ACC112 (cell line): ENCODE measurements around the gene MED31.

Experiments used
- H2AFZ ChIP-seq: fragments of 200-600 bp; sonication (generic); one replicate; pipeline ENCODE4 v1.6.0; 2017; ENCODE audit warnings: antibody characterized with exemption, low read length; ENCODE audit not compliant: unreplicated experiment
- H3K27ac ChIP-seq: fragments of 200-600 bp; sonication (generic); 2 replicates; pipeline ENCODE4 v1.5.1; 2014; ENCODE audit warnings: low read depth, mild to moderate bottlenecking, antibody characterized with exemption, low read length, moderate library complexity
- H3K27me3 ChIP-seq: fragments of 200-600 bp; sonication (generic); 2 replicates; pipeline ENCODE4 v1.6.1; 2014; ENCODE audit warnings: mild to moderate bottlenecking, antibody characterized with exemption, low read length, moderate library complexity, mixed read lengths; ENCODE audit not compliant: insufficient read depth
- H3K36me3 ChIP-seq: fragments of 200-600 bp; sonication (generic); 2 replicates; pipeline ENCODE4 v1.6.1; 2016; ENCODE audit warnings: mild to moderate bottlenecking, antibody characterized with exemption, low read length, moderate library complexity, mixed read lengths; ENCODE audit not compliant: insufficient read depth
- H3K4me1 ChIP-seq: fragments of 200-600 bp; sonication (generic); one replicate; pipeline ENCODE4 v1.6.1; 2016; ENCODE audit warnings: low read length, mixed read lengths; ENCODE audit not compliant: insufficient read depth, unreplicated experiment, control insufficient read depth
- H3K4me3 ChIP-seq: fragments of 200-600 bp; sonication (generic); 2 replicates; pipeline ENCODE4 v1.5.1; 2014; ENCODE audit warnings: mild to moderate bottlenecking, low read depth, low read length
- H3K79me2 ChIP-seq: fragments of 200-600 bp; sonication (generic); one replicate; pipeline ENCODE4 v1.6.0; 2016; ENCODE audit warnings: low read length; ENCODE audit not compliant: control insufficient read depth, unreplicated experiment, insufficient read depth

Gene MED31

GRCh38 chr17:6677158-6677831 is 25.9 kb upstream of the MED31 start:
- no peak overlapping the region for H2AFZ ChIP-seq
- no peaks in the 10 kb centered on the region for H3K36me3 ChIP-seq
- peaks cover 52% of the 10 kb centered on the region for H3K27me3 ChIP-seq
- H3K27ac ChIP-seq, result no peak overlapping the region
- H3K4me1 ChIP-seq, result no peaks in the 10 kb centered on the region
- H3K79me2 ChIP-seq, result no peaks in the 10 kb centered on the region
- no peak overlapping the region for H3K4me3 ChIP-seq

GRCh38 chr17:6676802-6677157 is 25.4 kb upstream of the MED31 start:
- no peaks in the 10 kb centered on the region for H3K4me1 ChIP-seq
- H3K79me2 ChIP-seq, result no peaks in the 10 kb centered on the region
- H3K4me3 ChIP-seq, result no peak overlapping the region
- H3K36me3 ChIP-seq, result no peaks in the 10 kb centered on the region
- peaks cover 47% of the 10 kb centered on the region for H3K27me3 ChIP-seq
- H3K27ac ChIP-seq, result no peak overlapping the region
- no peak overlapping the region for H2AFZ ChIP-seq

- Histone ChIP-seq H3K4me1 (no peaks in the 10 kb centered on the region), H3K4me3 (no peak overlapping the region), H3K79me2 (no peaks in the 10 kb centered on the region), H3K27me3 (peaks cover 43% of the 10 kb centered on the region), H2AFZ (no peak overlapping the region), H3K36me3 (no peaks in the 10 kb centered on the region), H3K27ac (no peak overlapping the region)
Observed at GRCh38 chr17:6675201-6675825, 23.9 kb upstream of the MED31 start.

GRCh38 chr17:6674586-6674985 is 23.2 kb upstream of the MED31 start:
- no peaks in the 10 kb centered on the region for H3K4me1 ChIP-seq
- peaks cover 43% of the 10 kb centered on the region for H3K27me3 ChIP-seq
- no peaks in the 10 kb centered on the region for H3K36me3 ChIP-seq
- no peak overlapping the region for H2AFZ ChIP-seq
- H3K79me2 ChIP-seq, result no peaks in the 10 kb centered on the region
- no peak overlapping the region for H3K27ac ChIP-seq
- no peak overlapping the region for H3K4me3 ChIP-seq

- no peaks in the 10 kb centered on the region for H3K4me1 ChIP-seq
- no peaks in the 10 kb centered on the region for H3K79me2 ChIP-seq
- no peak overlapping the region for H3K27ac ChIP-seq
- H3K36me3 ChIP-seq, result no peaks in the 10 kb centered on the region
- H2AFZ ChIP-seq, result no peak overlapping the region
- peaks cover 23% of the 10 kb centered on the region; the same call in 1 of the 2 replicates for H3K27me3 ChIP-seq
- no peak overlapping the region for H3K4me3 ChIP-seq
Observed at GRCh38 chr17:6671431-6671830, 20.0 kb upstream of the MED31 start.

- Histone ChIP-seq H3K27me3 (peaks cover 19% of the 10 kb centered on the region; the same call in 1 of the 2 replicates), H3K27ac (no peak overlapping the region), H3K4me3 (no peak overlapping the region), H2AFZ (no peak overlapping the region), H3K4me1 (no peaks in the 10 kb centered on the region), H3K79me2 (no peaks in the 10 kb centered on the region), H3K36me3 (no peaks in the 10 kb centered on the region)
Observed at GRCh38 chr17:6670999-6671398, 19.6 kb upstream of the MED31 start.

- Histone ChIP-seq H3K27me3 (peaks cover 16% of the 10 kb centered on the region; the same call in 1 of the 2 replicates), H3K79me2 (no peaks in the 10 kb centered on the region), H3K4me3 (no peak overlapping the region), H3K27ac (no peak overlapping the region), H2AFZ (no peak overlapping the region), H3K4me1 (no peaks in the 10 kb centered on the region), H3K36me3 (no peaks in the 10 kb centered on the region)
Observed at GRCh38 chr17:6670571-6670970, 19.2 kb upstream of the MED31 start.

- no peak overlapping the region for H3K4me3 ChIP-seq
- no peak overlapping the region for H2AFZ ChIP-seq
- no peaks in the 10 kb centered on the region for H3K36me3 ChIP-seq
- no peaks in the 10 kb centered on the region for H3K79me2 ChIP-seq
- peaks cover 15% of the 10 kb centered on the region; the same call in 1 of the 2 replicates for H3K27me3 ChIP-seq
- no peaks in the 10 kb centered on the region for H3K4me1 ChIP-seq
- H3K27ac ChIP-seq, result no peak overlapping the region
Observed at GRCh38 chr17:6669479-6670212, 18.2 kb upstream of the MED31 start.

- Histone ChIP-seq H3K4me3 (no peak overlapping the region), H3K27me3 (peaks cover 15% of the 10 kb centered on the region; the same call in 1 of the 2 replicates), H3K27ac (no peak overlapping the region), H3K4me1 (no peaks in the 10 kb centered on the region), H3K36me3 (no peaks in the 10 kb centered on the region), H3K79me2 (no peaks in the 10 kb centered on the region), H2AFZ (no peak overlapping the region)
Observed at GRCh38 chr17:6668727-6669425, 17.5 kb upstream of the MED31 start.

GRCh38 chr17:6668219-6668618 is 16.8 kb upstream of the MED31 start:
- Histone ChIP-seq H3K79me2 (no peaks in the 10 kb centered on the region), H3K4me3 (no peak overlapping the region), H2AFZ (no peak overlapping the region), H3K36me3 (no peaks in the 10 kb centered on the region), H3K4me1 (no peaks in the 10 kb centered on the region), H3K27ac (no peak overlapping the region), H3K27me3 (peaks cover 15% of the 10 kb centered on the region; the same call in 1 of the 2 replicates)
